Thyroid gland (tissue), 4 donors: Measurements from ENCODE around the gene SDCCAG8. TPM values are rescaled to one million over a fixed set of nuclear protein-coding genes. Genes with fewer than 3 reads are reported as not detected.

ENCODE experiments used
- DNase-seq, 2 donors: peaks; one replicate each; pipeline ENCODE4 v3.0.0-alpha.2; 2019
- H3K27ac ChIP-seq, 3 donors: fragments of 200-600 bp; sonication (generic); 1 replicate in 2 of 3; 2 replicates in 1 of 3; pipeline ENCODE4 v1.5.1; 2016 to 2019; ENCODE audit warnings: mild to moderate bottlenecking in 1 of 3, moderate library complexity in 1 of 3
- H3K27me3 ChIP-seq: fragments of 200-600 bp; sonication (generic); one replicate; pipeline ENCODE4 v1.5.1; 2019
- H3K36me3 ChIP-seq, 2 donors: fragments of 200-600 bp; sonication (generic); one replicate each; pipeline ENCODE4 v1.5.1; 2016 to 2019
- H3K4me1 ChIP-seq, 2 donors: fragments of 200-600 bp; sonication (generic); one replicate each; pipeline ENCODE4 v1.5.1; 2017 to 2019
- H3K4me3 ChIP-seq, 3 donors: fragments of 200-600 bp; sonication (generic); replicated peaks in 1 of 3; 1 replicate in 2 of 3; 2 replicates in 1 of 3; pipeline ENCODE4 v1.5.1; 2016; ENCODE audit warnings: mild to moderate bottlenecking in 1 of 3
- H3K9me3 ChIP-seq: fragments of 200-600 bp; sonication (generic); one replicate; pipeline ENCODE4 v1.5.1; 2017
- CTCF ChIP-seq, 6 experiments: fragments of 200-600 bp in 3 of 6; fragments of 450-650 bp in 3 of 6; sonication (generic) in 3 of 6; IDR thresholded peaks; one replicate each; pipeline ENCODE4 v1.5.1; 2016 to 2019; ENCODE audit warnings: antibody characterized with exemption in 6 of 6, mild to moderate bottlenecking in 2 of 6, inconsistent platforms in 1 of 6, moderate library complexity in 1 of 6
- POLR2A ChIP-seq, 2 donors: fragments of 450-650 bp; IDR thresholded peaks; one replicate each; pipeline ENCODE4 v1.6.1; 2017; ENCODE audit warnings: antibody characterized with exemption in 2 of 2, mild to moderate bottlenecking in 2 of 2, moderate library complexity in 1 of 2
- WGBS, 2 donors: methylation state at CpG; one replicate each; pipeline ENCODE4 v1.1.5; 2017; 5-methylcytosine and 5-hydroxymethylcytosine counted together
- intact Hi-C: fragments of 100-400 bp; cut with DNase I; formaldehyde crosslinking; loops from one replicate; pipeline ENCODE4 v1.15.1; 2023
- total RNA-seq, 4 donors: library from RNA; depleted of rRNA; stranded (reverse); fragments of >200 nt; gene quantifications; one replicate each; pipeline ENCODE4 v1.2.3, GENCODE V29; 2016

SDCCAG8 gene
- total RNA-seq, 4 donors from 2014 or later, result 105 to 193 (median 115) TPM

GRCh38 chr1:243275316-243275715 lies 19.5 kb downstream of the SDCCAG8 start:
- H3K9me3 ChIP-seq, result no peaks in the 10 kb centered on the region
- H3K36me3 ChIP-seq, result peaks cover 14 to 15% of the 10 kb centered on the region in 2 donors
- H3K4me1 ChIP-seq, result peaks cover 2 to 6% of the 10 kb centered on the region in 2 donors
- H3K27ac ChIP-seq, result no peak overlapping the region
- intact Hi-C loops, result no loop called here
- H3K27me3 ChIP-seq, result no peaks in the 10 kb centered on the region
- no peak for TF ChIP-seq POLR2A (IDR thresholded peaks at IDR 0.05)
- TF ChIP-seq CTCF (IDR thresholded peaks at IDR 0.05), result no peak
- no peak for DNase-seq
- 82 to 87% methylated on average over 3 of the region's 3 CpGs for WGBS, 2 donors
- H3K4me3 ChIP-seq, result no peak overlapping the region

- no peak overlapping the region for H3K27ac ChIP-seq
- WGBS, 2 donors, result 70 to 79% methylated on average over 3 of the region's 3 CpGs
- H3K4me3 ChIP-seq, result no peak overlapping the region
- intact Hi-C loops, result no loop called here
- no peaks in the 10 kb centered on the region for H3K9me3 ChIP-seq
- H3K4me1 ChIP-seq, result no peaks in the 10 kb centered on the region
- H3K27me3 ChIP-seq, result no peaks in the 10 kb centered on the region
- no peak for TF ChIP-seq CTCF (IDR thresholded peaks at IDR 0.05)
- no peak for TF ChIP-seq POLR2A (IDR thresholded peaks at IDR 0.05)
- no peak for DNase-seq
- peaks cover 4 to 14% of the 10 kb centered on the region in 2 donors for H3K36me3 ChIP-seq
Observed at GRCh38 chr1:243280571-243281129, 24.8 kb downstream of the SDCCAG8 start.

- H3K4me1 ChIP-seq, result peaks cover 0 to under 1% of the 10 kb centered on the region in 2 donors
- WGBS, 2 donors, result 97% methylated on average over 5 of the region's 5 CpGs
Observed at GRCh38 chr1:243281672-243282071, 25.8 kb downstream of the SDCCAG8 start.

GRCh38 chr1:243286409-243287122 lies 30.7 kb downstream of the SDCCAG8 start:
- H3K4me3 ChIP-seq, result no peak overlapping the region
- TF ChIP-seq POLR2A (IDR thresholded peaks at IDR 0.05), result no peak
- no peak for TF ChIP-seq CTCF (IDR thresholded peaks at IDR 0.05)
- H3K9me3 ChIP-seq, result no peaks in the 10 kb centered on the region
- peaks cover 9 to 12% of the 10 kb centered on the region in 2 donors for H3K4me1 ChIP-seq
- peak overlapping the region in 2 of 3 donors; percentile 29 to 52 for H3K27ac ChIP-seq
- no peaks in the 10 kb centered on the region for H3K27me3 ChIP-seq
- intact Hi-C loops, result no loop called here
- WGBS, 2 donors, result 70 to 79% methylated on average over 8 of the region's 8 CpGs
- H3K36me3 ChIP-seq, result peaks cover 0 to 3% of the 10 kb centered on the region in 2 donors
- DNase-seq, result no peak

More at GRCh38 chr1:243281672-243282071, 25.8 kb downstream of the SDCCAG8 start:
- no peak overlapping the region for H3K4me3 ChIP-seq
- no peak for DNase-seq
- TF ChIP-seq CTCF (IDR thresholded peaks at IDR 0.05) (no peak), POLR2A (IDR thresholded peaks at IDR 0.05) (no peak)
- no peak overlapping the region for H3K27ac ChIP-seq
- peaks cover 0 to 14% of the 10 kb centered on the region in 2 donors for H3K36me3 ChIP-seq
- no peaks in the 10 kb centered on the region for H3K27me3 ChIP-seq
- intact Hi-C loops, result no loop called here
- H3K9me3 ChIP-seq, result no peaks in the 10 kb centered on the region

GRCh38 chr1:243287123-243287460 lies 31.3 kb downstream of the SDCCAG8 start:
- H3K9me3 ChIP-seq, result no peaks in the 10 kb centered on the region
- H3K4me1 ChIP-seq, result peaks cover 9 to 12% of the 10 kb centered on the region in 2 donors
- no peaks in the 10 kb centered on the region for H3K27me3 ChIP-seq
- no peak for TF ChIP-seq POLR2A (IDR thresholded peaks at IDR 0.05)
- no peak for TF ChIP-seq CTCF (IDR thresholded peaks at IDR 0.05)
- H3K27ac ChIP-seq, result peak overlapping the region in 2 of 3 donors; percentile 29 to 52
- intact Hi-C loops, result no loop called here
- no peak for DNase-seq
- no peaks in the 10 kb centered on the region for H3K36me3 ChIP-seq
- WGBS, 2 donors, result 39 to 47% methylated on average over 2 of the region's 2 CpGs
- no peak overlapping the region for H3K4me3 ChIP-seq
